Activated CD4-positive, alpha-beta T cell treated with anti-CD3 and anti-CD28 coated beads, Interleukin-2, amount 10 ng/mL, durations not matched to agents 7 days and 5 days (primary cell): ENCODE data around the gene CMIP. TPM values are rescaled to one million over a fixed set of nuclear protein-coding genes. Genes with fewer than 3 reads are reported as not detected.
A peak's percentile ranks its signal among the peaks of the same experiment; 100 is the strongest.

Source experiments
- CTCF ChIA-PET: fragments of 350-600 bp; sonication (Branson Sonifier 250); formaldehyde crosslinking; loops from one replicate; lab custom pipeline; 2021; ENCODE audit warnings: antibody characterized with exemption; lab: Charles Lee
- POLR2A ChIA-PET: fragments of 350-600 bp; sonication (Branson Sonifier 250); formaldehyde crosslinking; loops from one replicate; lab custom pipeline; 2021; ENCODE audit warnings: antibody characterized with exemption; lab: Charles Lee
- DNase-seq: peaks from one replicate; pipeline ENCODE4 v3.0.0-alpha.2; 2020
- H3K27ac Mint-ChIP-seq: one replicate; pipeline ENCODE4 v1.8.0; 2021; ENCODE audit warnings: mild to moderate bottlenecking, moderate library complexity, mixed read lengths
- H3K27me3 Mint-ChIP-seq: one replicate; pipeline ENCODE4 v1.8.0; 2021; ENCODE audit warnings: mixed read lengths
- H3K36me3 Mint-ChIP-seq: one replicate; pipeline ENCODE4 v1.8.0; 2021; ENCODE audit warnings: low read depth, mixed read lengths
- H3K4me1 Mint-ChIP-seq: one replicate; pipeline ENCODE4 v1.8.0; 2021; ENCODE audit warnings: mixed read lengths
- H3K4me3 Mint-ChIP-seq: one replicate; pipeline ENCODE4 v1.8.0; 2021; ENCODE audit warnings: mild to moderate bottlenecking, moderate library complexity, mixed read lengths
- H3K9me3 Mint-ChIP-seq: one replicate; pipeline ENCODE4 v1.8.0; 2021; ENCODE audit warnings: mixed read lengths
- total RNA-seq, 2 experiments: library from RNA; stranded (reverse); gene quantifications; one replicate each; pipeline ENCODE4 v1.2.3, GENCODE V29; 2021

CMIP gene
- total RNA-seq, 2 experiments from 2014 or later: 44.7 to 46.8 TPM

GRCh38 chr16:81453091-81453728, 8.6 kb downstream of the CMIP start:
- H3K9me3 Mint-ChIP-seq: peaks cover 9% of the 10 kb centered on the region
- no peaks in the 10 kb centered on the region for H3K27me3 Mint-ChIP-seq
- POLR2A ChIA-PET: no interaction called here
- no peak for DNase-seq
- H3K4me3 Mint-ChIP-seq: no peak overlapping the region
- peaks cover 58% of the 10 kb centered on the region for H3K4me1 Mint-ChIP-seq
- H3K36me3 Mint-ChIP-seq: peaks cover 20% of the 10 kb centered on the region
- peak overlapping the region; percentile 55 for H3K27ac Mint-ChIP-seq
- CTCF ChIA-PET: interaction anchor here (0.9 kb wide), 1 partner anchor 49 kb away, joined by 4 read pairs; no protein-coding TSS in a partner anchor

- Mint-ChIP-seq H3K4me1 (peaks cover 54% of the 10 kb centered on the region), H3K27me3 (no peaks in the 10 kb centered on the region), H3K36me3 (peaks cover 23% of the 10 kb centered on the region), H3K27ac (no peak overlapping the region), H3K4me3 (no peak overlapping the region), H3K9me3 (peaks cover 9% of the 10 kb centered on the region)
- POLR2A ChIA-PET: no interaction called here
- CTCF ChIA-PET: interaction anchor here (1.0 kb wide), 1 partner anchor 159 kb away, joined by 3 read pairs; no protein-coding TSS in a partner anchor
- DNase-seq: no peak
Measured at GRCh38 chr16:81454044-81454443, 9.4 kb downstream of the CMIP start.

GRCh38 chr16:81455006-81455405, 10.4 kb downstream of the CMIP start:
- no peak overlapping the region for H3K27ac Mint-ChIP-seq
- peaks cover 9% of the 10 kb centered on the region for H3K9me3 Mint-ChIP-seq
- CTCF ChIA-PET: no interaction called here
- DNase-seq: no peak
- H3K27me3 Mint-ChIP-seq: no peaks in the 10 kb centered on the region
- POLR2A ChIA-PET: no interaction called here
- no peak overlapping the region for H3K4me3 Mint-ChIP-seq
- H3K36me3 Mint-ChIP-seq: peaks cover 21% of the 10 kb centered on the region
- H3K4me1 Mint-ChIP-seq: peaks cover 45% of the 10 kb centered on the region

- Mint-ChIP-seq H3K27me3 (no peaks in the 10 kb centered on the region), H3K27ac (no peak overlapping the region), H3K36me3 (peaks cover 18% of the 10 kb centered on the region), H3K4me1 (peaks cover 42% of the 10 kb centered on the region), H3K4me3 (no peak overlapping the region), H3K9me3 (peaks cover 4% of the 10 kb centered on the region)
- no peak for DNase-seq
- ChIA-PET CTCF (no interaction called here), POLR2A (no interaction called here)
Measured at GRCh38 chr16:81455720-81456494, 11.3 kb downstream of the CMIP start.

- no peaks in the 10 kb centered on the region for H3K9me3 Mint-ChIP-seq
- no peaks in the 10 kb centered on the region for H3K27me3 Mint-ChIP-seq
- H3K4me3 Mint-ChIP-seq: no peak overlapping the region
- peaks cover 37% of the 10 kb centered on the region for H3K4me1 Mint-ChIP-seq
- POLR2A ChIA-PET: no interaction called here
- DNase-seq: no peak
- no peak overlapping the region for H3K27ac Mint-ChIP-seq
- CTCF ChIA-PET: interaction anchor here (0.6 kb wide), 1 partner anchor 26 kb away, joined by 3 read pairs; no protein-coding TSS in a partner anchor
- H3K36me3 Mint-ChIP-seq: peaks cover 12% of the 10 kb centered on the region
Measured at GRCh38 chr16:81456523-81457325, 12.1 kb downstream of the CMIP start.

GRCh38 chr16:81457326-81458133, 12.9 kb downstream of the CMIP start:
- no peak for DNase-seq
- Mint-ChIP-seq H3K4me3 (no peak overlapping the region), H3K4me1 (peaks cover 35% of the 10 kb centered on the region), H3K9me3 (no peaks in the 10 kb centered on the region), H3K27me3 (no peaks in the 10 kb centered on the region), H3K27ac (no peak overlapping the region), H3K36me3 (peaks cover 12% of the 10 kb centered on the region)
- CTCF ChIA-PET: no interaction called here
- POLR2A ChIA-PET: no interaction called here

- POLR2A ChIA-PET: no interaction called here
- no peak for DNase-seq
- Mint-ChIP-seq H3K4me3 (no peak overlapping the region), H3K27ac (no peak overlapping the region), H3K36me3 (peaks cover 12% of the 10 kb centered on the region), H3K9me3 (no peaks in the 10 kb centered on the region), H3K27me3 (no peaks in the 10 kb centered on the region), H3K4me1 (peaks cover 31% of the 10 kb centered on the region)
- CTCF ChIA-PET: no interaction called here
Measured at GRCh38 chr16:81458149-81458669, 13.6 kb downstream of the CMIP start.

- ChIA-PET CTCF (no interaction called here), POLR2A (no interaction called here)
- Mint-ChIP-seq H3K4me3 (no peak overlapping the region), H3K4me1 (peaks cover 28% of the 10 kb centered on the region), H3K9me3 (no peaks in the 10 kb centered on the region), H3K36me3 (peaks cover 13% of the 10 kb centered on the region), H3K27ac (no peak overlapping the region), H3K27me3 (no peaks in the 10 kb centered on the region)
- DNase-seq: no peak
Measured at GRCh38 chr16:81458827-81459598, 14.4 kb downstream of the CMIP start.

- Mint-ChIP-seq H3K4me3 (no peak overlapping the region), H3K27ac (no peak overlapping the region), H3K36me3 (peaks cover 22% of the 10 kb centered on the region), H3K4me1 (peaks cover 33% of the 10 kb centered on the region), H3K27me3 (no peaks in the 10 kb centered on the region), H3K9me3 (no peaks in the 10 kb centered on the region)
- POLR2A ChIA-PET: no interaction called here
- CTCF ChIA-PET: interaction anchor here (1.4 kb wide), 1 partner anchor 14 kb away, joined by 3 read pairs; no protein-coding TSS in a partner anchor
- no peak for DNase-seq
Measured at GRCh38 chr16:81460075-81460474, 15.5 kb downstream of the CMIP start.

GRCh38 chr16:81461243-81461642, 16.6 kb downstream of the CMIP start:
- Mint-ChIP-seq H3K9me3 (no peaks in the 10 kb centered on the region), H3K27me3 (no peaks in the 10 kb centered on the region), H3K4me3 (no peak overlapping the region), H3K4me1 (peaks cover 35% of the 10 kb centered on the region), H3K27ac (no peak overlapping the region), H3K36me3 (peaks cover 23% of the 10 kb centered on the region)
- no peak for DNase-seq
- ChIA-PET POLR2A (no interaction called here), CTCF (interaction anchor here (1.2 kb wide), 1 partner anchor 10 kb away, joined by 4 read pairs; no protein-coding TSS in a partner anchor)

- no peaks in the 10 kb centered on the region for H3K27me3 Mint-ChIP-seq
- CTCF ChIA-PET: interaction anchor here (1.2 to 1.6 kb wide), 2 partner anchors 11 to 23 kb away, joined by 4 read pairs; no protein-coding TSS in a partner anchor
- peaks cover 23% of the 10 kb centered on the region for H3K36me3 Mint-ChIP-seq
- no peak overlapping the region for H3K4me3 Mint-ChIP-seq
- H3K27ac Mint-ChIP-seq: no peak overlapping the region
- DNase-seq: no peak
- H3K4me1 Mint-ChIP-seq: peaks cover 39% of the 10 kb centered on the region
- POLR2A ChIA-PET: no interaction called here
- H3K9me3 Mint-ChIP-seq: no peaks in the 10 kb centered on the region
Measured at GRCh38 chr16:81461766-81462165, 17.2 kb downstream of the CMIP start.
